ENCODE data around the gene HFM1. TPM values are rescaled to one million over a fixed set of nuclear protein-coding genes. Genes with fewer than 3 reads are reported as not detected.

HFM1 gene
- total RNA-seq, 1 experiment from 2014 or later = 2.4 TPM

DNA sequence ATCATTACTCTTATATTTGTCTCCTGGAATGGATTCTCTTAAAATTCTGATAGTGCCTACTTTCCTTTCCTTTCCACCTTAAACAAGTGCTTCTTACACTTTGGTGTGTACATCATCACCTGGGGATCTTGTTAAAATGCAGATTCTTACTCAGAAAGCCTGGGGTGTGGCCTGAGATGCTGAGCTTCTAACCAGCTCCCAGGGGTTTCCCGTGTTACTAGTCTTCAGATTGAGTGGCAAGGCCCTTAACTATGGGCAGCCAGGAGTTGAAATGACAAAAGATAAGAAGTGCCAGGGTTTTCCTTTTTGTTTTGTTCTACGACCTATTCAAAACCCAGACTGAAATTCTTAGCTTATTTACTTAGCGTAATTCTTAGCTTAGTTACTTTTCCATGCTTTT is 159.2 kb downstream of the HFM1 start:
- Mint-ChIP-seq H3K9me3 (no peaks in the 10 kb centered on the region; a peak in 1 of 5 replicates), H3K27ac (0 out of 7 replicates have a peak overlapping the region, but pooled peaks of 1 of the 3 experiments have one; percentile 48), H3K27me3 (ENCODE audit: low read depth) (no peaks in the 10 kb centered on the region; the same call in 1 of the 2 replicates), H3K4me1 (peaks cover 8 to 27% of the 10 kb centered on the region in 2 experiments), H3K4me3 (no peak overlapping the region), H3K36me3 (ENCODE audit: insufficient read depth in 1 of 3, low read depth in 3 of 3) (no peaks in the 10 kb centered on the region)
- H3K9me3 ChIP-seq (ENCODE audit: control insufficient read depth, low read depth, low read length) = no peaks in the 10 kb centered on the region
- no peaks in the 10 kb centered on the region for H3K79me1 ChIP-seq (ENCODE audit: insufficient read depth, low read depth, low read length, poor library complexity, severe bottlenecking)
- no peak overlapping the region for H3K4ac ChIP-seq (ENCODE audit: low read depth, low read length)
- H2BK120ac ChIP-seq (ENCODE audit: low read depth, low read length, poor library complexity, severe bottlenecking) = no peak overlapping the region
- H3K4me2 ChIP-seq (ENCODE audit: insufficient read depth, insufficient read length, low read length) = no peak overlapping the region
- no peak overlapping the region for H2BK12ac ChIP-seq (ENCODE audit: insufficient read length, low read depth, low read length)
- H2BK20ac ChIP-seq (ENCODE audit: low read depth, low read length, poor library complexity, severe bottlenecking) = no peak overlapping the region
- no peak overlapping the region for H4K8ac ChIP-seq (replicated peaks; ENCODE audit: insufficient read length, low read depth, low read length)
- no peaks in the 10 kb centered on the region for H3K27me3 ChIP-seq (ENCODE audit: insufficient read depth, low read length)
- H2AFZ ChIP-seq (ENCODE audit: low read length) = no peak overlapping the region
- H3K23ac ChIP-seq (ENCODE audit: insufficient read length, low read depth, low read length) = no peak overlapping the region
- no peak overlapping the region for H3K14ac ChIP-seq (ENCODE audit: insufficient read depth, low read length)
- no peak overlapping the region for H2AK5ac ChIP-seq (ENCODE audit: insufficient read length, low read length)
- no peak overlapping the region for H2BK5ac ChIP-seq (ENCODE audit: insufficient read length, low read length)
- H4K20me1 ChIP-seq (ENCODE audit: control insufficient read depth, insufficient read depth, insufficient read length) = no peaks in the 10 kb centered on the region
- no peaks in the 10 kb centered on the region for H3K4me1 ChIP-seq (ENCODE audit: insufficient read depth, low read length)
- no peak overlapping the region for H4K5ac ChIP-seq (ENCODE audit: insufficient read length, low read depth, low read length)
- H3T11ph ChIP-seq (ENCODE audit: low read length) = no peak overlapping the region
- no peak overlapping the region for H2BK15ac ChIP-seq (ENCODE audit: low read depth, low read length)
- H3K9ac ChIP-seq (ENCODE audit: extremely low read depth, insufficient read length, low read length) = no peak overlapping the region
- TF ChIP-seq, protein P1, sequence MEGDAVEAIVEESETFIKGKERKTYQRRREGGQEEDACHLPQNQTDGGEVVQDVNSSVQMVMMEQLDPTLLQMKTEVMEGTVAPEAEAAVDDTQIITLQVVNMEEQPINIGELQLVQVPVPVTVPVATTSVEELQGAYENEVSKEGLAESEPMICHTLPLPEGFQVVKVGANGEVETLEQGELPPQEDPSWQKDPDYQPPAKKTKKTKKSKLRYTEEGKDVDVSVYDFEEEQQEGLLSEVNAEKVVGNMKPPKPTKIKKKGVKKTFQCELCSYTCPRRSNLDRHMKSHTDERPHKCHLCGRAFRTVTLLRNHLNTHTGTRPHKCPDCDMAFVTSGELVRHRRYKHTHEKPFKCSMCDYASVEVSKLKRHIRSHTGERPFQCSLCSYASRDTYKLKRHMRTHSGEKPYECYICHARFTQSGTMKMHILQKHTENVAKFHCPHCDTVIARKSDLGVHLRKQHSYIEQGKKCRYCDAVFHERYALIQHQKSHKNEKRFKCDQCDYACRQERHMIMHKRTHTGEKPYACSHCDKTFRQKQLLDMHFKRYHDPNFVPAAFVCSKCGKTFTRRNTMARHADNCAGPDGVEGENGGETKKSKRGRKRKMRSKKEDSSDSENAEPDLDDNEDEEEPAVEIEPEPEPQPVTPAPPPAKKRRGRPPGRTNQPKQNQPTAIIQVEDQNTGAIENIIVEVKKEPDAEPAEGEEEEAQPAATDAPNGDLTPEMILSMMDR (conservative IDR thresholded peaks at IDR 0.05) = no peak
- no peak overlapping the region for H3K56ac ChIP-seq (ENCODE audit: insufficient read length, low read depth, low read length)
- WGBS (ENCODE audit: extremely low coverage, insufficient read length, low lambda C conversion rate) = no CpG with 5 or more reads among the region's 3 CpGs
- no peak overlapping the region for H3K18ac ChIP-seq (ENCODE audit: insufficient read length, low read depth, low read length)
- no peak overlapping the region for H3K27ac ChIP-seq (ENCODE audit: insufficient read length, low read depth, low read length)
- DNase-seq = no peak
- no peaks in the 10 kb centered on the region for H3K79me2 ChIP-seq (ENCODE audit: insufficient read depth, low read length)
- H4K91ac ChIP-seq (ENCODE audit: insufficient read length, low read depth, low read length) = no peak overlapping the region
- H3K23me2 ChIP-seq (ENCODE audit: insufficient read length, low read depth, low read length, poor library complexity, severe bottlenecking) = no peaks in the 10 kb centered on the region

All from H9 (cell line).